Left ventricle myocardium inferior (tissue), 1 donor: ENCODE results near the gene KCTD12. TPM values are rescaled to one million over a fixed set of nuclear protein-coding genes. Genes with fewer than 3 reads are reported as not detected.

ENCODE experiments used
- DNase-seq: peaks from one replicate; pipeline ENCODE4 v3.0.0-alpha.2; 2020
- H3K27ac ChIP-seq: fragments of 200-600 bp; replicated peaks from 2 replicates; pipeline ENCODE4 v1.8.0; 2021
- H3K27me3 ChIP-seq: fragments of 200-600 bp; 2 replicates; pipeline ENCODE4 v1.8.0; 2021; ENCODE audit warnings: low read depth
- H3K36me3 ChIP-seq: fragments of 200-600 bp; 2 replicates; pipeline ENCODE4 v1.8.0; 2021
- H3K4me1 ChIP-seq: fragments of 200-600 bp; 2 replicates; pipeline ENCODE4 v1.8.0; 2021
- H3K4me3 ChIP-seq: fragments of 200-600 bp; 2 replicates; pipeline ENCODE4 v1.8.0; 2021; ENCODE audit warnings: mild to moderate bottlenecking, moderate library complexity
- H3K9me3 ChIP-seq: fragments of 200-600 bp; replicated peaks from 2 replicates; pipeline ENCODE4 v1.8.0; 2021
- CTCF ChIP-seq: fragments of 200-600 bp; IDR thresholded peaks from 2 replicates; pipeline ENCODE4 v1.8.0; 2021; ENCODE audit warnings: antibody characterized with exemption, mild to moderate bottlenecking, borderline replicate concordance
- intact Hi-C: fragments of 100-400 bp; cut with micrococcal nuclease; formaldehyde crosslinking; loops from one replicate; pipeline ENCODE4 v1.11.0; 2022
- long read RNA-seq: library from polyadenylated mRNA; unstranded; transcript quantifications from one replicate; pipeline ENCODE4 v2.0.0, GENCODE V29; 2021
- total RNA-seq: library from RNA; stranded (reverse); fragmentation: NEBNext Ultra II Directional; extraction: Animal tissue kit (Norgen Biotek cat#: 25700); gene quantifications from one replicate; pipeline ENCODE4 v1.2.1, GENCODE V29; 2021
- donor health status: DM: no; HTN: yes; CAD: no; lungs with severe emphysema.

Gene KCTD12
- 37.2 TPM for total RNA-seq
- long read RNA-seq, full-length matches to known transcripts: 2 of 2 reads
- long read RNA-seq, partial matches to known transcripts: 0 of 2 reads
- long read RNA-seq, other reads (novel, unspliced or antisense): 0 of 2 reads

GRCh38 chr13:76886292-76887075, at the start of gene KCTD12:
Gene KCTD12 (minus strand): TSS chr13:76886405. CDS start chr13:76886148, 257 bp downstream.
- Histone ChIP-seq H3K27me3 (no peaks in the 10 kb centered on the region), H3K4me1 (peaks cover 53% of the 10 kb centered on the region), H3K36me3 (no peaks in the 10 kb centered on the region), H3K9me3 (no peaks in the 10 kb centered on the region), H3K4me3 (peak within 1 kb of the TSS; percentile 94), H3K27ac (peak within 1 kb of the TSS; percentile 89)
- peak; percentile 93 for DNase-seq
- peak; percentile 56 for TF ChIP-seq CTCF
- intact Hi-C loops: loop anchor here (10.0 kb wide), 1 partner anchor 62 kb away; no protein-coding TSS in a partner anchor

GRCh38 chr13:76934671-76935070, 48.5 kb upstream of the KCTD12 start:
- DNase-seq: no peak
- Histone ChIP-seq H3K27me3 (no peaks in the 10 kb centered on the region), H3K9me3 (peaks cover 23% of the 10 kb centered on the region), H3K4me3 (no peak overlapping the region), H3K27ac (no peak overlapping the region), H3K4me1 (no peaks in the 10 kb centered on the region), H3K36me3 (no peaks in the 10 kb centered on the region)
- TF ChIP-seq CTCF: no peak
- intact Hi-C loops: no loop called here

- H3K4me3 ChIP-seq: no peak overlapping the region
- intact Hi-C loops: no loop called here
- TF ChIP-seq CTCF: no peak
- DNase-seq: no peak
- H3K27me3 ChIP-seq: no peaks in the 10 kb centered on the region
- H3K27ac ChIP-seq: no peak overlapping the region
- H3K36me3 ChIP-seq: no peaks in the 10 kb centered on the region
- peaks cover 22% of the 10 kb centered on the region for H3K9me3 ChIP-seq
- H3K4me1 ChIP-seq: no peaks in the 10 kb centered on the region
Measured at GRCh38 chr13:76932076-76932475, 45.9 kb upstream of the KCTD12 start.

- intact Hi-C loops: no loop called here
- DNase-seq: no peak
- Histone ChIP-seq H3K36me3 (no peaks in the 10 kb centered on the region), H3K27ac (no peak overlapping the region), H3K4me1 (no peaks in the 10 kb centered on the region), H3K27me3 (no peaks in the 10 kb centered on the region), H3K4me3 (no peak overlapping the region), H3K9me3 (peaks cover 19% of the 10 kb centered on the region)
- no peak for TF ChIP-seq CTCF
Measured at GRCh38 chr13:76929851-76930374, 43.7 kb upstream of the KCTD12 start.

GRCh38 chr13:76929320-76929719, 43.1 kb upstream of the KCTD12 start:
- intact Hi-C loops: no loop called here
- DNase-seq: no peak
- Histone ChIP-seq H3K36me3 (no peaks in the 10 kb centered on the region), H3K9me3 (peaks cover 19% of the 10 kb centered on the region), H3K27me3 (no peaks in the 10 kb centered on the region), H3K4me1 (no peaks in the 10 kb centered on the region), H3K4me3 (no peak overlapping the region), H3K27ac (no peak overlapping the region)
- TF ChIP-seq CTCF: no peak
